Measurements from ENCODE around the gene ARL9. TPM values are rescaled to one million over a fixed set of nuclear protein-coding genes. Genes with fewer than 3 reads are reported as not detected.

The ARL9 gene
- total RNA-seq, 2 donors from 2014 or later = not detected

DNA sequence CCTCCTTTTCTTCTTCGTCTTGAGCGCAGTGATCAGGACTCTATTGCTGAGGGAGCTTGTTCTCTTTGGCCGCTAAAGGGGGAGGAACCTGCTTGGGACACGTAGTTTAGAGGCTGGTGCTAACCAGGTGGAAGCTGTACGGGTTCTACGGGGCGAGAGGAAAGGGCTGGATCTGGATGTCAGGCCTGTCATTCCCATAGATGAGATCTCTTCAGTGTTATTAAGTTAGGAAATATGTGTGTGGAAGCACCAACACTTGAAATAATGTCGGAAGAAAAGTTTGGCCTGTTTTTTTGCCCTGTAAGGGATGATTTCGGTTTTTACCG, 37.5 kb upstream of the ARL9 start:
- H3K27ac ChIP-seq = peak overlapping the region in 3 of 4 donors; percentile 73 to 91 (median 89)
- 0 to 1% methylated on average over 10 of the region's 10 CpGs for WGBS, 2 donors
- H3K4me3 ChIP-seq = peak overlapping the region; percentile 89 to 97
- intact Hi-C loops (cut with DNase I) = no loop called here
- no peaks in the 10 kb centered on the region for H3K9me3 ChIP-seq
- DNase-seq (peak; percentile 38 to 53 (median 51)), ATAC-seq (peak; percentile 66)
- no peak for TF ChIP-seq CTCF (IDR thresholded peaks at IDR 0.05)
- no peak for TF ChIP-seq POLR2A (IDR thresholded peaks at IDR 0.05)
- peaks cover 0 to 7% of the 10 kb centered on the region in 2 donors for H3K36me3 ChIP-seq (replicated peaks in 1 of 2; ENCODE audit: insufficient read depth in 1 of 2, low read depth in 2 of 2)
- no peaks in the 10 kb centered on the region for H3K27me3 ChIP-seq
- H3K4me1 ChIP-seq = peaks cover 33% of the 10 kb centered on the region

- no peak overlapping the region for H3K27ac ChIP-seq
- no peak overlapping the region for H3K4me3 ChIP-seq
- TF ChIP-seq CTCF (IDR thresholded peaks at IDR 0.05) = no peak
- no peak for TF ChIP-seq POLR2A (IDR thresholded peaks at IDR 0.05)
- no peaks in the 10 kb centered on the region for H3K9me3 ChIP-seq
- intact Hi-C loops (cut with DNase I) = no loop called here
- H3K36me3 ChIP-seq (replicated peaks in 1 of 2; ENCODE audit: insufficient read depth in 1 of 2, low read depth in 2 of 2) = peaks cover 0 to 15% of the 10 kb centered on the region in 2 donors
- WGBS, 2 donors = 55 to 69% methylated on average over 6 of the region's 6 CpGs
- no peak for DNase-seq
- ATAC-seq = no peak
- H3K4me1 ChIP-seq = peaks cover 33% of the 10 kb centered on the region
- no peaks in the 10 kb centered on the region for H3K27me3 ChIP-seq
Measured at GRCh38 chr4:56469489-56470210, 35.9 kb upstream of the ARL9 start.

- no peak for ATAC-seq
- 80 to 87% methylated on average over 2 of the region's 2 CpGs for WGBS, 2 donors
- H3K27ac ChIP-seq = no peak overlapping the region
- H3K36me3 ChIP-seq (replicated peaks in 1 of 2; ENCODE audit: insufficient read depth in 1 of 2, low read depth in 2 of 2) = peaks cover 3 to 41% of the 10 kb centered on the region in 2 donors
- no peaks in the 10 kb centered on the region for H3K27me3 ChIP-seq
- no peak overlapping the region for H3K4me3 ChIP-seq
- DNase-seq = no peak
- H3K4me1 ChIP-seq = no peaks in the 10 kb centered on the region
- H3K9me3 ChIP-seq = no peaks in the 10 kb centered on the region
- no peak for TF ChIP-seq CTCF (IDR thresholded peaks at IDR 0.05)
- no peak for TF ChIP-seq POLR2A (IDR thresholded peaks at IDR 0.05)
- intact Hi-C loops (cut with DNase I) = no loop called here
Measured at GRCh38 chr4:56475917-56476316, 29.7 kb upstream of the ARL9 start.

- H3K27ac ChIP-seq = no peak overlapping the region
- H3K36me3 ChIP-seq (replicated peaks in 1 of 2; ENCODE audit: insufficient read depth in 1 of 2, low read depth in 2 of 2) = peaks cover 3 to 41% of the 10 kb centered on the region in 2 donors
- H3K4me1 ChIP-seq = no peaks in the 10 kb centered on the region
- no peaks in the 10 kb centered on the region for H3K9me3 ChIP-seq
- WGBS, 2 donors = 91 to 94% methylated on average over 5 of the region's 5 CpGs
- no peaks in the 10 kb centered on the region for H3K27me3 ChIP-seq
- DNase-seq = no peak
- no peak for ATAC-seq
- H3K4me3 ChIP-seq = no peak overlapping the region
- intact Hi-C loops (cut with DNase I) = no loop called here
- TF ChIP-seq POLR2A (IDR thresholded peaks at IDR 0.05) = no peak
- TF ChIP-seq CTCF (IDR thresholded peaks at IDR 0.05) = no peak
Measured at GRCh38 chr4:56477192-56477702, 28.3 kb upstream of the ARL9 start.

DNA sequence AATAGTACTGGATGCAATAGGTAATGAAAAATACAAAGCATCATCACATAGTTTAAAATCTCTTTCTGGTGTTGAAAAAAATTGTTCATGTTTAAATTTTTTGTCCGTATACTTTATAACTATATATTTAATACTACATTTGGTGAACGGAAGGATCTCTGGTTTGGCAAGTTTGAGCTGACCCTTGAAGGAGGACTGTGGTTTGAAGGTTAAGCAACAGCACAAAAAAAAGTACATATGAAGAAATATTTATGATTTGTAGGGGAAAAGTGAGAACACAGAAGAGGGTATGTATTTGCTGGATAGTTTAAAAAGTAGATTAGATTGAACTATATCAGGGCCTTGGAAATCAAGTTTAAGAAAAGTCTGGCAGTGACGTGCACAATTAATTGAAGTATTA, 24.9 kb upstream of the ARL9 start:
- intact Hi-C loops (cut with DNase I) = no loop called here
- Histone ChIP-seq H3K27ac (no peak overlapping the region), H3K4me1 (no peaks in the 10 kb centered on the region), H3K4me3 (no peak overlapping the region), H3K9me3 (no peaks in the 10 kb centered on the region), H3K36me3 (replicated peaks in 1 of 2; ENCODE audit: insufficient read depth in 1 of 2, low read depth in 2 of 2) (peaks cover 3 to 48% of the 10 kb centered on the region in 2 donors), H3K27me3 (no peaks in the 10 kb centered on the region)
- no peak for ATAC-seq
- 83 to 88% methylated on average over 3 of the region's 3 CpGs for whole genome bisulfite sequencing, 2 donors
- no peak for TF ChIP-seq POLR2A (IDR thresholded peaks at IDR 0.05)
- TF ChIP-seq CTCF (IDR thresholded peaks at IDR 0.05) = no peak
- DNase-seq = no peak

Data from body of pancreas (tissue), 4 donors.